A549 (cell line): ENCODE data around the gene KCNIP3. TPM values are rescaled to one million over a fixed set of nuclear protein-coding genes. Genes with fewer than 3 reads are reported as not detected.

Source experiments
- ATAC-seq, 2 experiments: fragments of 200-7000 bp in 1 of 2; fragments of >200 bp in 1 of 2; cut with Nextera tagmentation in 1 of 2; cut with Tn5 transposase in 1 of 2; 3 replicates each; pipeline versions ENCODE4 v1.8.0 to v1.9.1; 2018 to 2020; ENCODE audit warnings: mild to moderate bottlenecking in 1 of 2, moderate library complexity in 1 of 2
- CTCF ChIA-PET: fragments of 300-600 bp; sonication (Branson Sonifier 250); formaldehyde crosslinking; extraction: SDS; loops from one replicate; lab custom pipeline; 2021; ENCODE audit warnings: antibody characterized with exemption, inconsistent platforms; lab: Yijun Ruan, JAX
- POLR2A ChIA-PET: fragments of 350-600 bp; formaldehyde crosslinking; extraction: SDS; loops from one replicate; lab custom pipeline; 2021; ENCODE audit warnings: antibody characterized with exemption, inconsistent platforms; lab: Yijun Ruan, JAX
- DNase-seq, 2 experiments: peaks; one replicate each; pipeline versions ENCODE4 v3.0.0 to v3.0.0-alpha.2; 2011 to 2016; ENCODE audit warnings: low read depth in 1 of 2, low spot score in 1 of 2
- FAIRE-seq: peaks from 2 replicates; lab custom pipeline; 2011; peaks lifted over from hg19 to GRCh38; lab: Jason Lieb, UNC
- H3K27ac ChIP-seq, 2 experiments: fragments of >200 bp; sonication (Bioruptor Twin); formaldehyde crosslinking; 3 replicates each; pipeline ENCODE4 v1.5.1; 2016 to 2017
- H3K4me1 ChIP-seq: fragments of >200 bp; sonication (Bioruptor Twin); formaldehyde crosslinking; 3 replicates; pipeline ENCODE4 v1.6.1; 2016
- H3K4me2 ChIP-seq: fragments of >200 bp; sonication (Bioruptor Twin); formaldehyde crosslinking; 3 replicates; pipeline ENCODE4 v1.6.1; 2016
- H3K4me3 ChIP-seq: fragments of >200 bp; sonication (Bioruptor Twin); formaldehyde crosslinking; 3 replicates; pipeline ENCODE4 v1.5.1; 2016
- H3K9me3 ChIP-seq: fragments of >200 bp; sonication (Bioruptor Twin); formaldehyde crosslinking; 3 replicates; pipeline ENCODE4 v1.6.1; 2016
- EHF ChIP-seq: fragments of 250-450 bp; sonication (Bioruptor Pico); IDR thresholded peaks from 2 replicates; pipeline ENCODE4 v1.5.0; 2020; ENCODE audit warnings: mild to moderate bottlenecking
- EHMT2 ChIP-seq: fragments of 200-600 bp; sonication (generic); IDR thresholded peaks from 2 replicates; pipeline ENCODE4 v1.6.1; 2016; ENCODE audit warnings: antibody characterized with exemption, low read depth, mild to moderate bottlenecking, moderate library complexity
- FOSB ChIP-seq: fragments of 250-450 bp; sonication (Bioruptor Pico); IDR thresholded peaks from 2 replicates; pipeline ENCODE4 v1.5.0; 2020; ENCODE audit warnings: mild to moderate bottlenecking, moderate library complexity
- FOXS1 ChIP-seq: fragments of 250-450 bp; sonication (Bioruptor Pico); IDR thresholded peaks from 2 replicates; pipeline ENCODE4 v1.5.0; 2020; ENCODE audit warnings: mild to moderate bottlenecking, moderate library complexity
- GATA3 ChIP-seq: IDR thresholded peaks from 2 replicates; pipeline ENCODE4 v1.6.1; 2012; ENCODE audit warnings: borderline replicate concordance
- HOXB5 ChIP-seq: fragments of 250-450 bp; sonication (Bioruptor Pico); IDR thresholded peaks from 2 replicates; pipeline ENCODE4 v1.5.0; 2020; ENCODE audit warnings: mild to moderate bottlenecking, moderate library complexity
- JUN ChIP-seq, 2 experiments: fragments of >200 bp; sonication (Bioruptor Twin); formaldehyde crosslinking; IDR thresholded peaks; 2 replicates in 1 of 2; 3 replicates in 1 of 2; pipeline ENCODE4 v1.6.1; 2016 to 2017
- KDM1A ChIP-seq: fragments of 200-600 bp; sonication (generic); IDR thresholded peaks from 2 replicates; pipeline ENCODE4 v1.6.1; 2016; ENCODE audit warnings: low read depth, mild to moderate bottlenecking
- KDM5A ChIP-seq: fragments of 200-600 bp; sonication (generic); IDR thresholded peaks from 2 replicates; pipeline ENCODE4 v1.6.1; 2016; ENCODE audit warnings: antibody characterized with exemption, mild to moderate bottlenecking
- MYC ChIP-seq: IDR thresholded peaks from 2 replicates; pipeline ENCODE4 v1.6.1; 2012; ENCODE audit warnings: mild to moderate bottlenecking, inconsistent platforms, low read length, improper control_type of control experiment, borderline replicate concordance
- NFE2L2 ChIP-seq: fragments of 150-350 bp; conservative IDR thresholded peaks from 2 replicates; pipeline ENCODE4 v1.6.1; 2014; ENCODE audit warnings: low read length
- POLR2AphosphoS2 ChIP-seq: conservative IDR thresholded peaks from 2 replicates; pipeline ENCODE4 v1.6.1; 2012; ENCODE audit warnings: low read length, improper control_type of control experiment, inconsistent platforms
- RAD21 ChIP-seq, 2 experiments: fragments of >200 bp in 1 of 2; sonication (Bioruptor Twin) in 1 of 2; formaldehyde crosslinking in 1 of 2; IDR thresholded peaks in 1 of 2; conservative IDR thresholded peaks in 1 of 2; 2 replicates in 1 of 2; 3 replicates in 1 of 2; pipeline ENCODE4 v1.6.1; 2012 to 2018; ENCODE audit warnings: inconsistent platforms in 1 of 2
- RARB ChIP-seq: fragments of 250-450 bp; sonication (Bioruptor Pico); IDR thresholded peaks from 2 replicates; pipeline ENCODE4 v1.8.0; 2021; ENCODE audit warnings: mild to moderate bottlenecking, moderate library complexity
- SMC3 ChIP-seq: fragments of >200 bp; sonication (Bioruptor Twin); formaldehyde crosslinking; IDR thresholded peaks from 3 replicates; pipeline ENCODE4 v1.6.1; 2018; ENCODE audit warnings: inconsistent platforms
- ZFP36 ChIP-seq: fragments of 450-650 bp; IDR thresholded peaks from 2 replicates; pipeline ENCODE4 v1.6.1; 2014; ENCODE audit warnings: borderline replicate concordance; ENCODE audit not compliant: partially characterized antibody
- ZNF302 ChIP-seq: fragments of 250-450 bp; sonication (Bioruptor Pico); IDR thresholded peaks from 2 replicates; pipeline ENCODE4 v1.9.0; 2021; ENCODE audit warnings: inconsistent platforms, mild to moderate bottlenecking, moderate library complexity
- ZSCAN20 ChIP-seq: fragments of 250-450 bp; sonication (Bioruptor Pico); IDR thresholded peaks from 2 replicates; pipeline ENCODE4 v1.8.0; 2022; ENCODE audit warnings: mild to moderate bottlenecking, moderate library complexity
- WGBS: methylation state at CpG from one replicate; pipeline ENCODE4 v1.1.6; 2017; ENCODE audit errors: missing lambda C conversion rate; 5-methylcytosine and 5-hydroxymethylcytosine counted together
- polyA plus RNA-seq, 4 experiments: library from polyadenylated mRNA; depleted of rRNA in 3 of 4; stranded (reverse); fragments of >200 nt; fragmentation: RNase III in 1 of 4; extraction: RNeasy Plus Mini Kit Qiagen cat#74134 plus additional on column Dnase treatment in 1 of 4; gene quantifications; 2 replicates in 3 of 4; 3 replicates in 1 of 4; pipeline ENCODE4 v1.2.3, GENCODE V29; 2011 to 2017
- TF ChIP-seq, protein P1 (sequence below): IDR thresholded peaks from 2 replicates; pipeline ENCODE4 v1.6.1; 2012
- TF ChIP-seq, protein P2 (sequence below): fragments of 200-600 bp; sonication (generic); IDR thresholded peaks from 2 replicates; pipeline ENCODE4 v1.6.1; 2016; ENCODE audit warnings: antibody characterized with exemption, mild to moderate bottlenecking, moderate library complexity
- TF ChIP-seq, protein P3 (sequence below): fragments of 150-350 bp; IDR thresholded peaks from 2 replicates; pipeline ENCODE4 v1.6.1; 2014; ENCODE audit warnings: low read depth, mild to moderate bottlenecking, low read length

KCNIP3 gene
- polyA plus RNA-seq, 2 of the 4 experiments (the other 2 are of a cell fraction): 0.13 to 0.84 TPM

DNA sequence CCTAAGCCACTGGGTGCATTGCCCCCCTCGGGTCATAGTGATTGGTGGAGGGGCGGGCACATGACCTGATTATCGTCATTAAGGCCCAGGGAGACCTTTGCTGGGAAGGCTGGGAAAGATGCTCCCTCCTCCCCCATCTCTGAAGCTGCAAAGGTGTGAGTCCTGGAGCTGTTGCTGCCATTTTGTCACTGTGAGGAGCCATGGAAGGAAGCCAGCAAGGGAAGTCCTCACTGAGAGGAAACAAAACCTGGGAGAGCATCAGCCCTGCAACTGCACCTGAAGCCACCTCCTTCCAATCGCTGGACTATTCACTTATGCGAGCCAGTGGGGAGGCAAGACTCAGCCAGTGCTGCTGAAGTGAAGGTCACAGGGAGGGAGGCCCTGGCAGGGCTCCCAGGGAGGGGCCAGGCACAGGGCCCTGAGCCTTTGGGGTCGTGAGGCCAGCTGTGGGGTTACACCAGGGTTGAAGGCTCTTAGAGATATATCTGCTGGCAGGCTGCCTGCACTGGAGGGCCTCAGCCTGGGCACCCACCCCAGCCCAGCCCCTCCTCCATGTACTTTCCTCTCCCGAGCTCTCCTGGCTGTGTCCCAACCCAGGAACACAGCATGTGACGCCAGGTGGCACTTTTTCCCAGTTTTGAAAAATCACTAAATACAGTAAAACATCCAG, 94.6 kb downstream of the KCNIP3 start:
- no peak for ATAC-seq
- TF ChIP-seq, protein P1, sequence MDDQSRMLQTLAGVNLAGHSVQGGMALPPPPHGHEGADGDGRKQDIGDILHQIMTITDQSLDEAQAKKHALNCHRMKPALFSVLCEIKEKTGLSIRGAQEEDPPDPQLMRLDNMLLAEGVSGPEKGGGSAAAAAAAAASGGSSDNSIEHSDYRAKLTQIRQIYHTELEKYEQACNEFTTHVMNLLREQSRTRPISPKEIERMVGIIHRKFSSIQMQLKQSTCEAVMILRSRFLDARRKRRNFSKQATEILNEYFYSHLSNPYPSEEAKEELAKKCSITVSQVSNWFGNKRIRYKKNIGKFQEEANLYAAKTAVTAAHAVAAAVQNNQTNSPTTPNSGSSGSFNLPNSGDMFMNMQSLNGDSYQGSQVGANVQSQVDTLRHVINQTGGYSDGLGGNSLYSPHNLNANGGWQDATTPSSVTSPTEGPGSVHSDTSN: no peak
- TF ChIP-seq EHF (CRISPR knock-in tag): no peak
- TF ChIP-seq KDM5A: no peak
- no peak for TF ChIP-seq POLR2AphosphoS2
- TF ChIP-seq HOXB5 (CRISPR knock-in tag): no peak
- no peak for TF ChIP-seq KDM1A
- TF ChIP-seq, protein P2, sequence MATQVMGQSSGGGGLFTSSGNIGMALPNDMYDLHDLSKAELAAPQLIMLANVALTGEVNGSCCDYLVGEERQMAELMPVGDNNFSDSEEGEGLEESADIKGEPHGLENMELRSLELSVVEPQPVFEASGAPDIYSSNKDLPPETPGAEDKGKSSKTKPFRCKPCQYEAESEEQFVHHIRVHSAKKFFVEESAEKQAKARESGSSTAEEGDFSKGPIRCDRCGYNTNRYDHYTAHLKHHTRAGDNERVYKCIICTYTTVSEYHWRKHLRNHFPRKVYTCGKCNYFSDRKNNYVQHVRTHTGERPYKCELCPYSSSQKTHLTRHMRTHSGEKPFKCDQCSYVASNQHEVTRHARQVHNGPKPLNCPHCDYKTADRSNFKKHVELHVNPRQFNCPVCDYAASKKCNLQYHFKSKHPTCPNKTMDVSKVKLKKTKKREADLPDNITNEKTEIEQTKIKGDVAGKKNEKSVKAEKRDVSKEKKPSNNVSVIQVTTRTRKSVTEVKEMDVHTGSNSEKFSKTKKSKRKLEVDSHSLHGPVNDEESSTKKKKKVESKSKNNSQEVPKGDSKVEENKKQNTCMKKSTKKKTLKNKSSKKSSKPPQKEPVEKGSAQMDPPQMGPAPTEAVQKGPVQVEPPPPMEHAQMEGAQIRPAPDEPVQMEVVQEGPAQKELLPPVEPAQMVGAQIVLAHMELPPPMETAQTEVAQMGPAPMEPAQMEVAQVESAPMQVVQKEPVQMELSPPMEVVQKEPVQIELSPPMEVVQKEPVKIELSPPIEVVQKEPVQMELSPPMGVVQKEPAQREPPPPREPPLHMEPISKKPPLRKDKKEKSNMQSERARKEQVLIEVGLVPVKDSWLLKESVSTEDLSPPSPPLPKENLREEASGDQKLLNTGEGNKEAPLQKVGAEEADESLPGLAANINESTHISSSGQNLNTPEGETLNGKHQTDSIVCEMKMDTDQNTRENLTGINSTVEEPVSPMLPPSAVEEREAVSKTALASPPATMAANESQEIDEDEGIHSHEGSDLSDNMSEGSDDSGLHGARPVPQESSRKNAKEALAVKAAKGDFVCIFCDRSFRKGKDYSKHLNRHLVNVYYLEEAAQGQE: no peak
- no peak for TF ChIP-seq FOXS1 (CRISPR knock-in tag)
- TF ChIP-seq FOSB (CRISPR knock-in tag): no peak
- no peak for TF ChIP-seq RARB
- TF ChIP-seq SMC3: no peak
- TF ChIP-seq RAD21 (conservative IDR thresholded peaks at IDR 0.05 in 1 of 2, IDR thresholded peaks at IDR 0.05 in 1 of 2): no peak
- Histone ChIP-seq H3K27ac (no peak overlapping the region), H3K4me2 (no peak overlapping the region), H3K4me1 (no peaks in the 10 kb centered on the region), H3K9me3 (no peaks in the 10 kb centered on the region), H3K4me3 (no peak overlapping the region)
- ChIA-PET POLR2A (no interaction called here), CTCF (interaction anchor here (0.7 to 2.1 kb wide), 4 partner anchors 11 to 47 kb away, joined by 3 to 8 read pairs (median 4); partner anchors contain the start of gene FAHD2A)
- WGBS: 41% methylated on average over 8 of the region's 8 CpGs
- DNase-seq: no peak
- no peak for FAIRE-seq

DNA sequence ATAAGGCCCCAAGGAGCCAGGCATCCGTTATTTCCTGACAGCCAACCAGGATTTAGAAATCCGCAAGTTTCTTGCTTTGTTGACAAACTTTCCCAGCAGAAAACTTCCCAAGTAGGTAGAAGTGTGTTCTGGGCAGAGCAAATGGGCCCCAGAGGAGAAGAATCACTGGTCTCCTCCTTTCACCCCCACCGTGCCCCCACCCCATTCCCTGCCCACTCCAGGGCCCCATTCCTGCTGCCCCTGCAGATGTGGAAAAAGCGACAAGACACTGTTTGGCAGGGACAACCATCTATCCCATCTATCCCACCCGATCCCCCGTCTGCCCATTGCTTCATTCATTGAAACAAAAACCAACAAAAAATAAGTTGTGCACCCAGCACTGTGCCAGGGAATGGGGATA, 95.2 kb downstream of the KCNIP3 start:
- POLR2A ChIA-PET: no interaction called here

More for the DNA sequence above, 95.2 kb downstream of the KCNIP3 start:
- H3K4me3 ChIP-seq: no peak overlapping the region
- no peak for ATAC-seq
- no peaks in the 10 kb centered on the region for H3K4me1 ChIP-seq
- DNase-seq: no peak
- no peak overlapping the region for H3K4me2 ChIP-seq
- no peak for FAIRE-seq
- no peaks in the 10 kb centered on the region for H3K9me3 ChIP-seq
- H3K27ac ChIP-seq: no peak overlapping the region
- TF ChIP-seq RARB: no peak
- TF ChIP-seq ZSCAN20 (CRISPR knock-in tag): no peak
- TF ChIP-seq, protein P3, sequence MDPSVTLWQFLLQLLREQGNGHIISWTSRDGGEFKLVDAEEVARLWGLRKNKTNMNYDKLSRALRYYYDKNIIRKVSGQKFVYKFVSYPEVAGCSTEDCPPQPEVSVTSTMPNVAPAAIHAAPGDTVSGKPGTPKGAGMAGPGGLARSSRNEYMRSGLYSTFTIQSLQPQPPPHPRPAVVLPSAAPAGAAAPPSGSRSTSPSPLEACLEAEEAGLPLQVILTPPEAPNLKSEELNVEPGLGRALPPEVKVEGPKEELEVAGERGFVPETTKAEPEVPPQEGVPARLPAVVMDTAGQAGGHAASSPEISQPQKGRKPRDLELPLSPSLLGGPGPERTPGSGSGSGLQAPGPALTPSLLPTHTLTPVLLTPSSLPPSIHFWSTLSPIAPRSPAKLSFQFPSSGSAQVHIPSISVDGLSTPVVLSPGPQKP: no peak
- TF ChIP-seq EHMT2: no peak
- no peak for TF ChIP-seq NFE2L2
- TF ChIP-seq, protein P1: no peak
- TF ChIP-seq JUN (IDR thresholded peaks at IDR 0.05): no peak
- no peak for TF ChIP-seq GATA3
- TF ChIP-seq, protein P2: no peak
- TF ChIP-seq ZFP36: no peak
- no peak for TF ChIP-seq ZNF302 (CRISPR knock-in tag)
- no peak for TF ChIP-seq MYC
- WGBS: 77% methylated on average over 6 of the region's 6 CpGs
- CTCF ChIA-PET: interaction anchor here (1.3 to 2.1 kb wide), 2 partner anchors 10 to 21 kb away, joined by 3 to 8 read pairs; partner anchors contain the start of gene FAHD2A
